Measurements from ENCODE around the gene SERPINH1.

Gene SERPINH1

GRCh38 chr11:75533896-75534258, 28.2 kb upstream of the SERPINH1 start:
- DNase-seq = no peak

GRCh38 chr11:75534259-75535069, 27.6 kb upstream of the SERPINH1 start:
- no peak for DNase-seq

DNA sequence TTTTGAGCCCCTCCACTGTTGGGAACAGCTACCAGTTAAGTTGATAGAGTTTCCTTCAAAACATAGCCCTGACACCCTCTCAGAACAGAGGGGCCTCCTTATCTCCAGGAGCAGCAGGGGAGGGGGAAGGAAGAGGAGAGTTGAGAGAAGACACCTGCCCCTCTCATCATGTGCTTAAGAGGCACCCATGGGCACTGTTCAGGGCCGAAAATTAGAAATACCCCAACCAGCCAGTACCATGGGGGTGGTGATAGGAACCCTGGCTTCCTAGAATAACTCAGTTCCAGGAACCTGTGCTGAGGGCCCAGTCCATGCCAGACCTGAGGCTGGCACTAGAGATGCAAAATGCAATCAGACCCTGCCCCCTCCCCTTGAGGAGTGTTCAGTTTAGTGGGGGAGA, 27.0 kb upstream of the SERPINH1 start:
- DNase-seq = no peak

DNA sequence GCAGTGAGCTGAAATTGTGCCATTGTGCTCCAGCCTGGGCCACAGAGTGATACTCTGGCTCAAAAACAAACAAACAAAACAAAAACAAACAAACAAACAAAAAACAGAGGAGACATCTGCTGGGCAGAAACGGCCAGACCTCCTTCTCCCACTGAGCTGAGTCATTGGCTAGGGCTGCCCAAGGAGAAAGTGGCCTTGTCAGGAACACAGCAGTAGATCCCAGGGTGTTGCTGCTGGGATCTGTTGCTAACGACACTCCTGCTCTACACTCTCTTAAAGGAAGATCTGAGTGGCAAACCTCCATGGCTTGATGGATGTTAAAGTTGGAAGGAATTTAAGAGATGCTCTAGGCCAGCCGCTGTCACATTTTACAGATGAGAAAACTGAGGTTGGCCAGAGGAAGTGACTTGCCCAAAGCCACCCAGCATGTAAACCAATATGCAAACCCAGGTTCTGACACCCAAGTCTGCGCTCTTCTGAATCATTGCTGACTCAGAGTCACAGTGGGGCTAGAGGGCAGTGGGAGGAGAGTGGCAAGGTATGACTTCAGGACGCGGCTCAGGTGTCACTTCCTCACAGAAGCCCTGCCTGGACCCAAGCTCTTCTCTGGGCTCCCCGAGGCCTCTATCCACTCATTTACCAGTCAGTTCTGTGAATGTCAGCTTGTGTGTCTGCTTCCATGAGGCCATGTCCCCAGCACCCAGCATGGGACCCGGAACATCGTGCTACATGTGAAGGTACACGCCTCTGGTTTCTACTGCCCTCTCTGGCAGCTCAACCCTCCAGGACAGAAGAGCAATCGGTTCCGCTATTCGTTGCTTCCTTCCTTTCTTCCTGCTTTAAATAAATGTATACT, 25.0 kb upstream of the SERPINH1 start:
- DNase-seq = no peak

DNA sequence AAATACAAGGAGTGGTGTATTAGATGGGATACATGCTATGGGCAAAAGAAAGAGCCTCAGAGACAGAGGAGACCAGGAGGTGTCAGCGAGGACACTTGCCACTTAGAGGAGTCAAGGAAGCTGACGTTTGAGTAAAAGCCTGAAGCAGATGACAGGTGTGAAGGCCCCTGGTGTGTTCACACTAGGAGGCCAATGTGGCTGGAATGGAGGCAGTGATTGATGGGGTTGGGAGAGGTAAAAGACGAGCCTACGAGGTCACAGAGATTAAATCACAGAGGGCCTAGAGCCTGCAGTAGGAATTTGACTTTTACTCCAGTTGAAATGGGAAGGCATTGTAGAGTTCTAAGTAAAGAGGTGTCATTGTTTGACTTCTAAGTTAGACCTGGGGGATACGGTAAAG, 24.3 kb upstream of the SERPINH1 start:
- DNase-seq = no peak

DNA sequence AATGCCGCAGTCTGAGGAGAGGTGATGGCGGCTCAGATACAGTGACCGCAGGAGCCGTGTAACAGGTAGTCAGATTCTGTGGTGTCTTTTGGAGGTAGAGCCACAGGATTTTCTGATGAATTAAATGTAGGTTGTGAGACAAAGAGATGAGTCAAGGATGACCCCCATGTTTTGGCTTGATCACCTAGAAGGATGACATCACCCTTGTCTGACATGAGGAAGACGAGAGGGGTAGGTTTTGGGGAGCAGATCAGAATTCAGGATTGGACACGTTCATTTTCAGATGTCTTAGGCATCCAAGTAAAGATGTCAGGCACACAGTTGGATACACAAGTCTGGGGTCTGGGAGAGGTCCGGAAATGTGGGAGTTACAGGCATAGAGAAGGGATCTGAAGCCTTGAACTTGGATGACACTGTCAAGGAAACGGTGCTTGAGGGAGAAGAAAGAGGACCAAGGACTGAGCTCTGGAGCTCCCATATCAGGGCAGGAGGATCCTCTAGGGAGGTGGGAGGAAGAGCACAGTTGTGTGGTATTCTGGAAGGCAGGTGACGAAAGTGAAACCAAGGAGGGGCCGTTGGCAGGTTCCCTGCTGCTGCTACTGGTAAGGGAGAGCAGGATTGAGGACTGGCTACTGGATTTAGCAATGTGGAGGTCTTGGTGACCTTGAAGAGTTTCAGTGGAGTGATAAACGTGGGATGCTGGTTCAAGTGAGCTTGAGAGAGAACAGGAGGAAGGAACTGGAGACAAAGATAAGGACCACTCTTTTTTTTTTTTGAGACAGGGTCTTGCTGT, 23.7 kb upstream of the SERPINH1 start:
- no peak for DNase-seq

DNA sequence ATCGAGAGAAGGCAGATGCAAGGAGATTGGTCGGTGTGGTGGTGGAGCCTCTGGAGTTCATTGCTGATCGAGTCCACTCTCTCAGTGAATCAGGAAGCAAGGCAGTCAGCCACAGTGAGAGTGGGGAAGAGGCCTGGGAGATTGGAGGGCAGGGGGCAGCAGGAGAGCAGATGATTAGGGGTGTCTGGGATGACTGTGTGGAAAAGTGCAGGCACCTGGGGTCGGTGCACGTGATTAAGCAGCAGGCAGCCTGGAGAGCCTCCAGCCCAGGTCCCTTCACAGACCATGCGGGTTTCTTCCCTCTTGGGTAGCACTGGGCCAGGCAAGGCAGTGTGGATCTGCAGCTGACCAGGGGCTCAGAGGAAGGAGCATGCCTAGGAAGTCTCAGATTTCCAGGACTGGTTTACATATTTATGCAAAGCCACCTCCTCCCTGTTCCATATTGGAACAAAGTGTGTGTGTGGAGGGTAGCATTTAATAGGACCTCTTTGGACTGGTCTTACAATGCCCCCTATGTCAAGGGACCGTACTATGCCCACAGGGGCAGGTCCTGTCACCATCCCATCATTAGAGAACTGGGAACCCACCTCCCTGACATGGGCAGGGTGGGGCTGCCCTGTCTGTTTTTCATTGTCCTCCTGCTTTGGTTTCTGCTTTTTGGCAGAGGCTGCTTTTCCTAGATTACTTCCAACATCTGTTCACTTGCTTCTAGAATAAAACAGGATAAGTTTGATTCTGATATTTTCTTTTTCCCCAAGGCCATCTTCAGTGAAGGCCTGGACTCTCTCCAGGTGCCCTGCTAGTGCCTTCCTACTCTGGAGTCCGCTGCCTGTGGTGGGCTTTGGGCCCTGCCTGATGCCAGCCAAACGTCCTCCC, 22.4 kb upstream of the SERPINH1 start:
- no peak for DNase-seq

DNA sequence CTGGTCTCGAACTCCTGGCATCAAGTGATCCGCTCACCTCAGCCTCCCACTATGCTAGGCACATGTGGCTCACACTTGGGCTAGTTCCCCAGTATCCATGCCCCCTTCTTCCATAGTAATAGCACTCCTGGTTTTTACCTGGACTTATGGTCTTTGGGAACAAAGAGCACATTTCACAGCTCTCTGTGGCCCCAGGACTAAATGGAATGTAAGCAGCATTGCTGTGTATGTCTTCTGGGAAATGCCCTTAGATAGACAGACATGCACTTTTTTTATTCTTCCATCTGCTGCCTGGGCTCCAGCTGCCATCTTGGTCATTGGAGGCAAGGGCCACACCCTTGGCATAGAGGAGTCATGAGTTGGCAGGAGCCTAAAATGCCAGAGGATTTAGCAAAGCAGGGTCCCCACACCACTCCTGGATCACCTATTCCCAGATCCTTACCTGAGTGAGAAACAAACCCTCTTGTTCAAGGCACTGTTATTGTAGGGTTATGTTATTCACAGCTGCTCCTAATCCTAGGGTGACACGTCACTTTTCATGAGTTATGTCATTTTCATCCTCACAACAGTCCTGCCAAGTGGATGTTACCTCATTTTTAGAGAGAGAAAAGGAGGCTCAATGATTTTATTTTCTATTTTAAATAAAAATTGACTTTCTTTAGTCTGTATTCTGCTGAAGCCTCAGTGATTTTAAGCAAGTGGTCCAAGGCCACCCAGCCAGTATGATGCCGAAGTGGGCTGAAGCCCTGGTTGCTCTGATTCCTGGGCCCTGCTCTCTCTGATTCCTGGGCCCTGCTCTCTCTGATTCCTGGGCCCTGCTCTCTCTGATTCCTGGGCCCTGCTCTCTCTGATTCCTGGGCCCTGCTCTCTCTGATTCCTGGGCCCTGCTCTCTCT, 20.6 kb upstream of the SERPINH1 start:
- no peak for DNase-seq

GRCh38 chr11:75542088-75542438, 20.0 kb upstream of the SERPINH1 start:
- DNase-seq = no peak

GRCh38 chr11:75543806-75544205, 18.2 kb upstream of the SERPINH1 start:
- DNase-seq = no peak

GRCh38 chr11:75547177-75547576, 14.9 kb upstream of the SERPINH1 start:
- DNase-seq = no peak

DNA sequence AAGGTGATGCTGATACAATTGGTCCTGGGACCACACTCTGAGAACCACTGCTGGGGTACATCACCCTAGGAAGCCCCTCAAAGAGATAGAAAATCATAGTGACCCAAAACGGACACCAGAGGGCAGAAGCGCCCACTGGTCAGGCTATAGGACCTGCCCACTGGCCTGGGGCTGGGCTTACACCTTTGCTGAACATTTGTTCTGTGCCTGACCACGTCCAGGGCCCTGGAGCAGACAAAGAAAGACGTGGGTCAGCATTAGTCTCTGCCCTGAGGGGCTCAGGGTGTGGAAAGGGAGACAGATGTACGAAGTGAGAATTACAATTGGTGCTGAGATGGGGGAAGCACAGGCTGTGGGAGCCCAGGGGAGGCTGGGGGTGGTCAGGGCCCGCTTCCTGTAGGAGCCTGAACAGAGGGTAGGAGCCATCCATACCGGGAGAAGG, 14.4 kb upstream of the SERPINH1 start:
- peak; percentile 38 to 58 for DNase-seq

- DNase-seq = no peak
These were observed 13.3 kb upstream of the SERPINH1 start for GRCh38 chr11:75548595-75549272.

DNA sequence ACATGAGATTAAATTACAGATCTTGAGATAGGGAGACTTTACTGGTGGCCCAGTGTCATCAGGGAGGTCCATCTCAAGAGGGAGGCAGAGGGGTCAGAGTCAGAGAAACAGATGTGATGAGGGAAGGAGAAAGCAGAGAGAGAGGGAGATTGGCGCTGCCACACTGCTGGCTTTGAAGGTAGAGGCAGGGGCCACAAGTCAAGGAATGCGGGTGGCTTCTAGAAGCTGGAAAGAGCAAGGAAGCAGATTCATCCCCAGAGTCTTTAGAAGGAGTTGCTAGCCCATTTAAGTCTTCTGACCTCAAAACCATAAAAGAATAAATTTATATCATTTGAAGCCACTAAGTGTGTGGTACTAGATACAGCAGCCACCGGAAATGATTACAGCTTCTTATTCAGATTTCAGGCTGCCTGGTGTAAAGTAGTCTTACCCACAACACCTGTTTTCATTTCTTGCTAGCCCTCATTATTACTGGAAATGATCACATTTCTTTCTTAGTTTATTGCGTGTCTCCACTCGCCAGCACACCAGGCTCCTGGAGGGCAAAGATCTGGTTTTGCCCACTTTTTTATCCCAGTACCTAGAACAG, 12.6 kb upstream of the SERPINH1 start:
- no peak for DNase-seq

- no peak for DNase-seq
These were observed 8.9 kb upstream of the SERPINH1 start for GRCh38 chr11:75553182-75553581.

DNA sequence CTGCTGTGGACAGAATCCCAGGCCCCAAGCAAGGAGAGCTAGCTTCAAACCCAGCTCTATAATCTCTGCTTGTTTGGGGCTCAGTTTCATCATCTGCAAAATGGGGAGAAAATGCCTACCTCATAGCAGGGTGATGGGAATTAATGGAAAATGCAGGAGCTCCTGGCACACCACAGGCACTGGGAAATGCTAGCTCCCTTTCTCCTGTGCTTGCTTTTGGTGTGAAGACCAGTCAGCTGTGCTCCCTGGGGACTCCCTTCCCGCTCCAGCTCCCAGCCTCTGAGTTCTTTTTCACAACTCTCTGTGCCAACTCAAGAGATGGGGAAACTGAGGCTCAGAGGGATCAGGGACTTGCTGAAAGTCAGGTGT, 8.2 kb upstream of the SERPINH1 start:
- DNase-seq = no peak

GRCh38 chr11:75554258-75555022, 7.6 kb upstream of the SERPINH1 start:
- DNase-seq = no peak

DNA sequence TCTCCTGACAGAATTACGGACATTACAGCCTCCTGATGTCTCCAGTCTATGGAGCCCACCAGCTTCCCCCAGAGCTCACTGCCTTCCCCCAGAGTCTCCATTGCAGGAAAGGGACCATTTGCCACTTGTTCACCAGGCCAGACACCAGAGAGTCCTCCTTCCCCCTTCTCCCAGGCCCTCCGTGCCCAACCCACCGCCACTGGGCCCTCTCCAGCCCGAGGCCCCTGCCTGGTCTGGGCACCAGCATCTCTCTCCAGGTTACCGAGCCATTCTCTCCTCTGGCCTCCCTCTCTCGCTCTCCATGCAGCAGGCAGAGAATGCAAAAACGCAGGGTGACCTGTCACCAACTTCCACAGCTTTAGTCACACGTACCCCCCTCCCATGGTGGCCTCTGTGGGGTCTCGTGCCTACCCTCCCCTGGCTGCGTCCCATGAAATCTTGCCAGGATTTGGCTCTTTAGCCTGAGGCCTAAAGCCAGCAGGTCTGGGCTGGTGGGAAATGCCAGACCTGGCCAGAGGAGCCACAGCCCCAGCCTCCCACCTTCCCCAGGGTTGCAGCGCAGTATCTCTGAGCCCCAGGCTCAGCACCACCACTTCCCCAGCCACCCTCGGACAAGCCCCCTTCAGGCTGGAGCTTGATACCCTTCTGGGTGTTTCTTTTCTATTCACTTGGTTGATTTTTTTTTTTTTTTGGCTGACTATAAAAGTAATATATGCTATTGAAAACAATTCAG, 6.8 kb upstream of the SERPINH1 start:
- no peak for DNase-seq

DNA sequence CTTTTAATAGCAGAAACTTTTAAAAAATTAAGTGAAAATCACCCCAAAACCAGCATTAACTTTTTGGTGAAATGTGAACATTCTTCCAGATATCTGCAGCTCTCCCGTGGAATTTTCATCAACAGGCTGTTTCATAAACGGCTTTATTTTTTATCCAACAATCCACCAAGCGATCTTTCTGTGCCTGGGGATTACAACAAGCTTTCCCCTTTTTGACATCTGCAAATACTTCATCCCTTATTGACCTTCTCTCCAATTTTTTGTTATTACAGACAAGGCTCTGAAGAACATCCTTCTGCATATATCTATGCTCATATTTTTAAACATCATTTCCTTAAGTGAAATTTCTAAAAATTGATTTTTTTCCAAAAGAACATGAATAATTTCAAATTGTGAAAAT, 5.8 kb upstream of the SERPINH1 start:
- no peak for DNase-seq

All from SW 1271 (cell line).